HG02798 (cell line): ENCODE measurements around the gene DNAJC15.
A peak's percentile ranks its signal among the peaks of the same experiment; 100 is the strongest.

Source experiments
- ATAC-seq: cut with Tn5 transposase; IDR thresholded peaks from one replicate; pipeline ENCODE4 v1.9.1; 2021; ENCODE audit warnings: mild to moderate bottlenecking; ENCODE audit not compliant: unreplicated experiment, poor library complexity

The DNAJC15 gene

DNA sequence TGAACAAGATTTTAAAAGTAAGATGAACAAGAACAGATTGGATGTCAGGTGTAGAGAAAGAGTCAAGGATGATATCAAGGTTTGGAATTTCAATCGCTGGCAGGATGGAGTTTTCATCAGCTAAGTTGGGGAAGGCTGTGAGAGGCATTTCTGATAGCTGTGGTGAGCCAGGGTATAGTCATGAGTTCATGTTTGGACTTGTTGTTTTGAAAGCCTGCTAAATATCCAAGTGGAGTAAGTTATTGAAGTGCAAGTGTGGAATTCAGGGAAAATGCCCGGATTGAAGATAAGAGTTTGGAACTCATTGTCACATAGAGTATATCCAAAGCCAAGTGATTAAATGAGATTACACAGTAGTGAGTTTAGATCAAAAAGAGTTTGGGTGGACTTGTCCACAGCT lies 20.4 kb upstream of the DNAJC15 start:
- no peak for ATAC-seq

GRCh38 chr13:43003729-43004128 lies 19.7 kb upstream of the DNAJC15 start:
- ATAC-seq, result no peak

DNA sequence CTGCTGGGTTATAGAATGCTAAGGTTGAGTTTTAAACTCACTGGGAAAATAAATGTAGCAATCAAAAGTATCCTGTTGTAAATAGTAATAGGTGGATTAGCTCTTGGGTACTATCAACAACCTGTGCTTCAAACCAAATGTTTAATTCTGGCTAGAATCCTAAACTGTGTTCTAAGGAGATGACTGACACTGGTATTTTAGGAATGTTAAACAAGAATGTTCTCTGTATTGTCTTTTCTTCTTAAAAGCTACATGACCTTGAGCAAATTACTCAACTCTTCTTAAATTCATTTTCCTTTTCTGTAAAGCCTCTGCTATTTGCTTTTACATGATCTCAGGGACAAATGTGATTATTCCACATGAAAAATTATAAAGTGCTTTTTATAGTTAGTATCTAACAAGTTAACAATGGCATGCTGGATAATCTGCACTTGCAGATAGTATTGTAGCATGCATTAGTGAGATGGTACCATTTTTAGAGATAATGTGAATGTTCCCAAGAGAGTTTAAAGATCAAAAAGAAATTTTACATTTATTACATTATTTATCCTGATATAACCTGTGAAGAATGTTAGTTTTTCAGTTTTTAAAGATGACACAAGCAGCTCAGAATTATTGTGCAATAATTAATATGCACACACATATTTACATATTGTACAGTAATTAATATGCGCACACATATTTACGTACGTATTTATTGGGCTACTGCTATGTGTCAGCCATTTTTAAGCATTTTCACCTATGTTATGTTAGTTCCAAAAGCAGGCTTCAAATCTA lies 17.7 kb upstream of the DNAJC15 start:
- ATAC-seq, result no peak

DNA sequence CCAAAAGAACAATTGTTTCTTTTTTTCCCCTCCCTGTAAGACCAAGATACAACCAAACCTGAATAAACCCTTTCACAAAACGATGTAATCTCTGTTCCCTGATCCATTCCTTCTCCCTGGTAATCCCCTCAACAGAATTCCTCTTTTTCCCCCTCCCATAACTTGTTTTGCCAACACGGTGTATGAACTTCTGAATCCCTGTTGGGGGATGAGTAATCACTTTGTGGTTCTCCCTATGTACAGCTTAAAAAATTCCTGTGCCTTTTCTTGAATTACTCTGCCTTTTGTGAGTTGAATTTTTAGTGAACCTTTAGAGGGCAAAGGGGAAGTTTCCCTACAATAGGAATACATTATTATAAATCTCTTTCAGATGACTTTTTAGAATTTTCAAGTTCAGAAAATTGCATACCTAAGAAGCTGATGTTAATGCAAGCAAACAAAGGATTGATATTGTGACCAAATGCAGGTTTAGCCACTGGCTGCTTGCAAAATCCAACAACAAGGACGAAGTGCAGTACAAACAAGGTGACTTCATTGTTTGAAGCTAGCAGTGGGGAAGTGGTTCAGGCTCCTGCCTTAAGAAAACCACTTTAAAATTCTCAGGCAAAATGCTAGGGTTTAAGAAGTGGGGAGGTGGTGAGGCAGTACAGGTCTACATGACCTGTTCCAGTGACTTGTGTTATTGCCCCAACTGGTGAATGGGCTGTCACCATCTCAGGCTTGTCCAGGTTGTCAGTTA lies 16.3 kb upstream of the DNAJC15 start:
- ATAC-seq, result no peak

- no peak for ATAC-seq
Observed at GRCh38 chr13:43008596-43008995, 14.8 kb upstream of the DNAJC15 start.

DNA sequence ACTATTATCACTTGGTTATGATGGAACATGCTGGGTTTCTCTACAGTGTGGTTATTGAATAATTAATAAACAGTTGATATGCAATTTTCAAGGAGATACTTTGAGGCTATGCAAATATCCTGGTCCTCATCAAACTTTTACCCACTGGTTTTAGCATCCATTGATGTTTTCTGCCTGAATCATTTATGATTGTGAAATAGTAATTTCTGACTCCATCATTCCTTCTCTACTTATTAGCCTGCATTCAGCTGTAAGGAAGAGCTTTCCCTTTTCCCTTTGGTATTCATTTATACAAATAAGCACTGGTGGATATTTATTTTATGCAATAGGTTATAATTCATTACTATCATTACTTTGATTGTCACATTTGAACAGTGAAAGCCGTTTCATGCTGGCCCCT lies 13.9 kb upstream of the DNAJC15 start:
- no peak for ATAC-seq

DNA sequence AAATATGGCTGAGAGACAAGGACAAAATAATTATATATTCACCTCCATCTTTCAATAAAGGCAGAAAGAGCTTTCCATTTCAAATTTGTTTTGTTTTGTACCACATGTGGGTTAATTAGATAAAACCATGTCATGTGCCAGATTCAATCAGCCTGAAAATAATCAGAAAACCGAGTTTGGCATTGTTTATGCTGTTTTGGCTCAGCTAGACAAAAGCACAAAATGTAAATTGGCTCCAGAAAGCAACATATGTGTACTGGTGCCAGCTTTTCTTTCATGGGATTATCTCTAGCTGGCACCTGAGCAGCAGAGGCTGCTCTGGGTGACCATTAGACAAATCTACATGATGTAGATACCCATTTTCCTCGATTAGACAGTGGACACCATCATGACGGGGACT lies 9.2 kb upstream of the DNAJC15 start:
- ATAC-seq, result no peak

DNA sequence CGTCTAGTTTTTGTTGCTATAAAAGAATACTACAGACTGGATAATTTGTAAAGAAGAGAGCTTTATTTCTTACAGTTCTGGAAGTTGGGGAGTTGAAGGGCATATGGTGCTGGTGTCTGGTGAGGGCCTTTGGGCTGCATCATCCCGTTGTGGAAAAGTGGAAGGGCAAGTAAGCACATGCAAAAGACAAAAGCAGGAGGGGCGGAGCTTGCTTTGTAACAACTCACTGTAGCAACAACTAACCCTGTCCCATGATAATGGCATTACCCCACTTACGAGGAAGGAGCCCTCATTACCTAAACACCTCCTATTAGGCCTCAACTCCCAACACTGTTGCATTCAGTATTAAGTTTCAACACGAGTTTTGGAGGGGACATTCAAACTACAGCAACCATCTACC lies 7.2 kb upstream of the DNAJC15 start:
- no peak for ATAC-seq

GRCh38 chr13:43019811-43020210 lies 3.6 kb upstream of the DNAJC15 start:
- ATAC-seq, result no peak

- ATAC-seq, result no peak
Observed at GRCh38 chr13:43020794-43021193, 2.6 kb upstream of the DNAJC15 start.

- no peak for ATAC-seq
Observed at GRCh38 chr13:43021926-43022670, 1.3 kb upstream of the DNAJC15 start.

DNA sequence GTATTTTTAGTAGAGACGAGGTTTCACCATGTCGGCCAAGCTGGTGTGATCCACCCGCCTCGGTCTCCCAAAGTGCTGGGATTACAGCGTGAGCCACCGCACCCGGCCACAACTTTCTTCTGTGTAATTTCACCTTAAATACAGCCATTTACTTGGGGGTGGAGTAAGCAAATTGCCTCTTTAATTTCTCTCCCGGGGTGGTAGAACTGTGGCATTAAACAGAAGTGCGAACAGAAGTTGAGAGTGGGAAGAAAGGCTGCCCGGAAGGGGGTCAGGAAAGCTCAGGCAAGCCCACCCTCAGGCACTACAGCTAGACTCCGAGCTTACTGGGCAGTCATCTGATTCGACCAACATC lies 475 bp upstream of the DNAJC15 start:
- no peak for ATAC-seq

- no peak for ATAC-seq
Observed at GRCh38 chr13:43026262-43026661, 2.9 kb downstream of the DNAJC15 start.

GRCh38 chr13:43030548-43030947 lies 7.2 kb downstream of the DNAJC15 start:
- ATAC-seq, result peak; percentile 46

GRCh38 chr13:43031881-43032280 lies 8.5 kb downstream of the DNAJC15 start:
- no peak for ATAC-seq

DNA sequence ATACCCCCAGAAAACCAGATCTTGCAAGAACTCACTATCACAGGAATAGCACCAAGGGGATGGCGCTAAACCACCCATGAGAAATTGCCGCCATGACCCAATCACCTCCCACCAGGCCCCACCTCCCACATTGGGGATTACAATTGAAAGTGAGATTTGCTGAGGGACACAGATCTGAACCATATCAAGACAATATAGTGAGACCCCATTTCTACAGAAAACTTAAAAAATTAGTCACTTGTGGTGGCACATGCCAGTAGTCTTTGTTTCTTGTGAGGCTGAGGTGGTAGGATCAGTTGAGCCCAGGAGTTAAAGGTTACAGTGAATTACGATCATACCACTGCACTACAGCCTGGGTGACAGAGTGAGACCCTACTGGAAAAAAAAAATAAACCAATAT lies 9.7 kb downstream of the DNAJC15 start:
- ATAC-seq, result no peak

DNA sequence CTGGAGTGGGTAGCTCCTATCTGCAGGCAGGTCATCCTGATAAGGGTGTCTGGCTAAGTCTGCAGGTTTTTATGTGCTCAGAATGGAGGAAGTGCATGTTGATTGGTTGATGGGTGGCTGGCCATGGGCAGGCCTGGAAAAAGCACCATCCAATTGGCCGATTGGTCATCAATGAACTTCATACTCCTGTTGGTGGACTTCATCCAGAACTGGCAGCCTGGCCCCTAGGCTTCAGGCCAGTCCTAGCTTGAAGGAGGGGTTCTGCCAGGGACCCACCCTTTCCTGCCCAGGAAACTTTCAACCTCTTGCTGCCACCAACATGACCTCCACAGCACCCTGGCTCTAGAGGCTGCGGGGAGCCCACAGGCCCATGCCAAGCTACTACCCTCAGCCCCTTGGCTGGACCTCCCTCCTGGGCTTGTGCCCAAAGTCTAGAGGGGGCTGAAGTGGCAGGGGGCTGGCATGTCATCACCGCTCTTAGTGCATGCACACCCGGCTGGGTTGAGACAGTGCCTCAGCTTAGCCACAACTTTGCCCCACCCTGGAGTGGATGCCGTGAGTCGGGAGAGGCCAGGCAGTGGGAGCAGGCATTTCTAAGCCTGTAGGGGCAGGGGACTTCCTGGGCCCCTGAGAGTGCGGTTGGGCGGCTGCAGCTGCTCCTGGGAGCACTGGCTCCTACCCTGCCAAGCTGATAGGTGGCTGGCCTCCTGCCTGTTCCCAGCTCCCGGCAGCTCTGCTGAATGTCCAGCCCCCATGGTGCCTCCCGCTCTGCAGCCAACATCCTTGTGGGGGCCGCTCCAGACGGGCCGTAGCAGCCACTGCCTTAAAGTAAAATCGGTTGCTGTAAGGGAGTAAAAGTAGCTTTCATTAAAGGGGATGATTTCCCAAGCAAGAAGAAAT lies 13.2 kb downstream of the DNAJC15 start:
- no peak for ATAC-seq

DNA sequence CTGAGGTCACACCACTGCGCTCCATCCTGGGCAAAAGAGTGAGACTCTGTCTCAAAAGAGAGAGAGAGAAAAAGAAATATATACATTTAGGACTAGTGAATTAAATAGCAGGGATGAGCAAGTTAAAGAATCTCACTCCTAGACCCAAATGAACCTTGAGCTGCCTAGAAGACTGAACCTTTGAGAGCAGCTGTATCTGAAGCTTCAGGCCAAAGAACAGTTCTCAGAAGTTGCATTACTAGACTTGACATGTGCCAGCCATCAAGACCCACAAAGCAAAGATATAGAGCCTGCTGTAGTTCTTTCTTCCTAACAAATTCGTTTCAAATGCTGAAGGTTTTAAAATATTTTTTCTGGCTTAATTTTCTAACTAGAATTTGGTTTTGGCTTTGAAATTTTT lies 16.6 kb downstream of the DNAJC15 start:
- ATAC-seq, result no peak

- peak; percentile 16 for ATAC-seq
Observed at GRCh38 chr13:43040581-43041368, 17.4 kb downstream of the DNAJC15 start.
